ENCODE measurements around the gene C17orf100.

DNA sequence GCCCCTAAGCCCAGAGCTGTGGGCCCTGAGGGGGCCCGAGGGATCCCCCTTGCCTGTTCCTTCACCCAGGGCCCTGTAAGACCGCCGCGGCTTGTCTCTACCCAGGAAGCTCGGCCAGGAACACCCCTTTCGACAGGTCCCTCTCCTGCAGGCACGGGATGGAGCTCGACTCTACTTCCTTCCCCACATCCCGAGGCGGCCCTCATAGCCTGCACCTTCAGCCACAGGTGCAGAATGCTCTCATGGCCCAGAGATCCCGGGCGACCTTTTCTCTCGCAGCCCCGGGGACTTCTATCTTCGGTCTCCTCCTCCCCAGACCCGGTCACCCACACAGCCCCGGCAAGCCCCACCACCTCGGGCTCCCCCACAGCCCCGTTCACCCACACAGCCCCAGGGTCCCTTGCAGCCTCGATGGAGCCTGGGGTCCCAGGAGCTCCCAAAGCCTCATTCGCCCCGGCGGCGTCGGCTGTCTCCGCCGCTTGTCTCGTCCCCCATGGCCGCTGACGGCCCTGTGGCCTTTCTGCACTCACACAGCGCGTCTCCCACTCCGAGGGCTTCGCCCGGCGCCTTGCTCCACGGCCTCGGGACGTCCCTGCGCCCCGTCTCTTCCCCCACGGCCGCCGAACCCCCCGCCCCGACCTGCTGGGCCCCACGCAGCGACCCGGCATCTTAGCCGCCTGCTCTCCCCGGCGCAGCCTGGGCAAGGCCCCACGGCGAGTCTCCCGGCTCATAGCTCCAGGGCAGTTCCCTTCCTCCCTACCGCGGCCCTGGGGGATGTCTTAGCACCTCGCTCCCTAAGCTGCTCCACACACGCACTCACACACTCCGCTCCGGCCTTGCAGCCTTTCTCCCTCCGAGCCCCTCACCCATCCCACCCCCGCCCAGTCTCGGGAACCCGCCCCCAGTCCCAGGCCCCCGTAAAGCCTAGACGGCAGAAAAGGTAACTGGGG is 11.7 kb upstream of the C17orf100 start:
- TF ChIP-seq HDAC6 (IDR thresholded peaks at IDR 0.05; ENCODE audit: low read depth, low read length), result no peak
- TF ChIP-seq POLR2A (IDR thresholded peaks at IDR 0.05; ENCODE audit: insufficient read depth in 1 of 2, low read depth in 2 of 2, low read length in 2 of 2), result no peak
- no peak for TF ChIP-seq SP1 (IDR thresholded peaks at IDR 0.05)
- no peak for TF ChIP-seq SP1 (CRISPR knock-in tag; IDR thresholded peaks at IDR 0.05)
- TF ChIP-seq ZNF891 (CRISPR knock-in tag; IDR thresholded peaks at IDR 0.05), result no peak
- no peak for TF ChIP-seq MAFK (conservative IDR thresholded peaks at IDR 0.05 in 1 of 2, IDR thresholded peaks at IDR 0.05 in 1 of 2; ENCODE audit: low read length in 2 of 2)
- no peak for TF ChIP-seq ZNF780A (CRISPR knock-in tag; IDR thresholded peaks at IDR 0.05)
- no peak for TF ChIP-seq TAF15 (IDR thresholded peaks at IDR 0.05; ENCODE audit: low read depth, low read length, poor library complexity, severe bottlenecking)
